Muscle of arm (tissue), 12 donors: ENCODE results near the gene MOB2. TPM values are rescaled to one million over a fixed set of nuclear protein-coding genes. Genes with fewer than 3 reads are reported as not detected.
A peak's percentile ranks its signal among the peaks of the same experiment; 100 is the strongest.

Experiments
- DNase-seq: peaks from one replicate; pipeline ENCODE4 v3.0.0-alpha.2; 2013
- polyA plus RNA-seq, 12 donors: library from polyadenylated mRNA; unstranded; fragments of 120-200 nt; gene quantifications; one replicate each; pipeline ENCODE4 v1.2.1, GENCODE V29; 2013; ENCODE audit not compliant: insufficient read length in 12 of 12

Gene MOB2
- polyA plus RNA-seq, 12 donors = 21.4 to 29.9 (median 23.6) TPM; not detected in 1

DNA sequence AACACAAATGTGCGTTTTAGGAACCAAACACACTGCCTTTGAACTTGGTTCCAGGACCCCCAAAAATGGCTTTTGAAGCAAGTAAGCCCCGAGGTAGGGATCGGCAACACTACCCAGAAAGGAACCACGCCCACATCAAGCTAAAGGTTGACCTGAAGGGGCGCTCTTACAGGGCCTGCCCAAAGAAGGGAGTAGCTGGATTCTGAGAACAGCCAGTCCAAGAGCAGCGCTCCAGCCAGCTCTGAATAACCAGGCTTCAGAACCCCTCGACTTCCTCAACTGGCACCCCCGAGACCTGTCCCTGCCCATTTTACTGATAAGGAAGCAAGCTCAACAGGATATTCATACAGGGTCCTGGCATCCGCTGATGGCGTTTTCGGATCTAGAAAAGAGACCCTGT lies 18.9 kb upstream of the MOB2 start:
- no peak for DNase-seq

DNA sequence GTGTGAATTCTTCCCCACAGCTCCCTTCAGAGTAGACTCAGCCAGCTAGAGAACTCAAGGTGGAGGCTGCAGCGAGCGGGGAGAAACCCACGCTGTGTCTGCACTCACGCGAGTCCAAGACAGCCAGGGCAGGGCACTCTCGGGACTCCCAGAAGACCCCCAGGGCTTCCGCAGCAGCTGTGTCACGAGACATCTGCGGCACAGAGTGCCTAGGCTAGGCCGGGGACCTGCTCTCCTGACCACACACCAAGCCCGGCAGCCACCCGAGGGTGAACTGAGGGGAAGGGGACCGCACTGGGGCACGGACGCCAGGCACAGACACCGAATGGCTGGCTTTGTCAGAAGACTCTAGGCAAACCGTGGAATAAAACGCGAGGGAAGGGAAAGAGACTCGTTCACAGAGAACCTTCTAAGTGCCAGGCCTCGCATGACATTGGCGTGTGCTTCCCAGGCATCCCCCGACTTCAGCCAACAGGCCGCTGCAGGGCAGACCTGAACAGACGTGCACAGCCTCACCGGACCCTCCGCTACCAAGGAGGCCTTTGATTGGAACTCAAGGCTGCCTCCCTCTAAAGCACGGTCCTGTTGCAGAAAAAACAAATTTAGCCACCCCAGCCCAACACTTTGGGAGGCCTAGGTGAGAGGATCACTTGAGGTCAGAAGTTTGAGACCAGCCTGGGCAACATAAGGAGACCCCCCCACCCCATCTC lies 18.2 kb upstream of the MOB2 start:
- no peak for DNase-seq

DNA sequence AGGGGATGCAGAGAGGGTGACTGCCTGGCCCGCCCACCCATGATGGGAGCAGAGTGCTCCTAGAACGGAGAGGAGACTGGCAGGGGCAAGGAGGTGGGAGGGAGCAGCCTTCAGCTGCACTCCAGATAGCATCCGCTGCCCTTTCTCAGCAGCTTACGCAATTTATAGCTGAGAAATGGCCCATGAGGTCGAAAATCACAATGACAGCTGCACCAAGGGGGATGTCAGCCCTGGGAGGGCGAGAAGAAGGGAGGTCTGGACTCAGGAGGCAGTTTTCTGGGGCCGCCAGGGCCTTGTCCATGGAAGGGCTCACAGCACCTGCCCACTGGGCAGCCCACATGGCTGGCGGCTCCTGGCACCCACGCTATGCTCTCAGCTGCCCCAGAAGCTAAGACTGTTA lies 17.6 kb upstream of the MOB2 start:
- DNase-seq = no peak

DNA sequence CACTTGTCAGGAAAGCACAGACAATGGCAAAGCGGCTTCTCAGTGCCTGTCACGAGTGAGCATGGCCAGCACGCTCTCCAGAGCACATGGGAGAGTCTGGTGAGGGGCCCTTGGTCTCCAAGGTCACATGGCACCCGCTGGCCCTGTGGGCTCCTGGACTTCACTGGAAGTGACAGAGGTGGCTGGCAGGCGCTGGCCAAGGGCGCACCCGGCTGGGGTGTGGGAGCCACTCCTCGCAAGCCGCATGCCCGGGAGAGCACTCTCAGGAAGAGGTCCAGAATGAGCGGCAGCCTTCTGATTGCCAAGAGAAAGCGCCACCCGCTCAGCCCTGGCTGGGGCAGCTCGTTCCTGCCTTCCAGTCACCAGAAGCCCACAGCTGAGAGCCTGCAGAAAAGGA lies 17.1 kb upstream of the MOB2 start:
- no peak for DNase-seq

DNA sequence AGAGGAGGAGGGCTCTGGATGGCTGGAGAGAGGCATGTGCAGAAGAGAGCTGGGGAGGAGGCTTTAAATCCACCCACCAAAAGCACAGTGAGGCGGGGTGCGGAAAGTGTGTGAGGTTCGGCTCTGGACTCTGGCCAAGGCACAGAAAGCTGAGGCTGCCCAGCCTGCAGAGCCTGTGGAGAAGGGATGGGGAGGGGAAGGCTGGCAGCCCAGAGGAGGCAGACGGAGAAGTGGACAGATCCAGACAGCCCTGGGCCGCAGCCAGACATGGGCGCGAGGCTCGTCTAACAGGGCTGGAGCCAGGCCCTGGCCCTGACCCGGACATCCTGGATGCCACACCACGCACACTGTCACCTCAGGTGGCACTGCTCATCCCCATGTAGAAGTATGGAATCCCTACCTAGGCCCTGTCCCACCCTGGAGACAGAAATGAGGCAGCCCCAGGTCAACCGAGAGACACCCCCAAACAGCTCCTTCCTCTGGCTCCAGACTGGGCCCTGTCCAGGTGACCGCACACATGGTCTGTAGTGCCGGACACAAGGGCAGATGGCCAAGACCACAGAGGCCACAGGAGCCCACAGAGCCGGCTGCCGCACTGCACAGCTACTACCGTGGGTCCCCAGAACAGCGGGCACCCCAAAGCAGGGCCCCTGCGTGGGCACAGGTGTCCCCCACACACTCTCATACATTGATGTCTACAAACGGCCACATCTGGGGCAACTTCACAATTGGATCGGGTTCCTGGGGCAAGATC lies 16.6 kb upstream of the MOB2 start:
- peak; percentile 12 for DNase-seq

DNA sequence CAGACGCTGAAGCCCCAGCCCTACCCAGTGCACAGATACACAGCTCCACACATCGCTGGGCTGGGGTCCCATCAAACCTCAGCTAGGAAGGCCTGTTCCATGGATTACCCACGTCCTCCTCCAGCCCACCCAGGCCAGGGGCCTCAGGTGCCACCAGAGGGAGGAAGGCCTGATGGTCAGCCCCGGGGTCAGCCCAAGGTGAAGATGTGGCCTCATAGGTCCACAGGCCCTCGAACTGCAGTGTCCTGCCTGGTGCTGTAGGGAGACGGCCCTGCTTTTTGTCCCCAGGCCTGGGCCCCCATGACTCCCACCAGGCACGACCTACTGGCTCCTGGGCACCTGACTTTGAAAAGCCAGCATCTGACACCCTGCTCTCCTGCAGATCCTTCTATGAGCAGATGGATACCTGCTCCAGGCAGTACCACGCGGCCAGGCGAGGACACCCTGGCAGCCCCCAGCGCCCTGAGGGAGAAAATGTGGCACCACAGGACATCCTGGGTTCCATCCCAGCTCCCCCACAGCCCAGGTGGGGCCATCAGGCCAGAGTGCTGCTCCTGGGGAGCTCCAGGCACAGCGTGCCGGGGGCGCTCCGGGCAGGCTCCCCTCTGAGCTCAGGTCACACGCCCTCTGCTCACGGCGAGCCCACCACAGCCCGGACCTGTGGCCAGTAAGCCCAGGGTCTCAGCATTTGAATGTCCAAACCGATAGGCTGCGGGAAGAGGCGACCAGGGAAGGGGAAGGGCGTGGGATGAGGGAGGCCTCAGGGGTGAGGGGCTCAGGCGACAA lies 15.8 kb upstream of the MOB2 start:
- no peak for DNase-seq

DNA sequence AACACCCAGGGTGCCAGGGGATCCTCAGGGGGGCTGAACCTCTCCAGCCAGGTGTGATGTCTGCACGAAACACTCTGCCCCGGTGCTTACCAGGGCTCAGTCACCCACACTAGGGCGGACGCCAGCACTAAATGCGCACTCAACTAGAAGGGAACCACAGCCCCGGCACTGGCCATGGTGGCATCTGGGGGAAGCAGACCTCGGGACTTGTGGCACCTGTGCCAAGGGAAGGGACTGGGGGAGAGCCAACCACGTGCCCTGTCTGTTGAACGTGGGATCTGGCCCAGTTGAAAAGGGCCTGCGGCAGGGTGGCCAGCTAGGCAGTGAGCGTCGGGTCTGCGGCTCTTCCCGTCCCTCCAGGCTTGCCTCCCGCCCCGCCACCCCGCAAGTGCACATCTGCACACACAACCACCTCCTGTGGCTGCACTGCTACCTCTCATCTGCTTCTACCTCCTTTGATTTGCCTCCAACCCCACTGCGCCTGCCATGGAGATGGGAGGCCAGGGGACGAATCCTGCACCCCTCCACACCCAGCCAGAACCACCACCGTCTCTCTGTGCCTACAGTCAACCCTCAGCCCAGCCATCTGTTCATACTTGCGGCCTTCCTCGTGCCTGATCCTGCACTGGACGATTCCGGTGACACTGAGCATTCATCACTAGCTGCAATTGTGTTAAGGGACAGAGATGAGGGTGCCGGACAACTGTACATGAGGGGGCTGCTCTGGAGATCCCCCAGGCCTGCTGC lies 15.0 kb upstream of the MOB2 start:
- no peak for DNase-seq

DNA sequence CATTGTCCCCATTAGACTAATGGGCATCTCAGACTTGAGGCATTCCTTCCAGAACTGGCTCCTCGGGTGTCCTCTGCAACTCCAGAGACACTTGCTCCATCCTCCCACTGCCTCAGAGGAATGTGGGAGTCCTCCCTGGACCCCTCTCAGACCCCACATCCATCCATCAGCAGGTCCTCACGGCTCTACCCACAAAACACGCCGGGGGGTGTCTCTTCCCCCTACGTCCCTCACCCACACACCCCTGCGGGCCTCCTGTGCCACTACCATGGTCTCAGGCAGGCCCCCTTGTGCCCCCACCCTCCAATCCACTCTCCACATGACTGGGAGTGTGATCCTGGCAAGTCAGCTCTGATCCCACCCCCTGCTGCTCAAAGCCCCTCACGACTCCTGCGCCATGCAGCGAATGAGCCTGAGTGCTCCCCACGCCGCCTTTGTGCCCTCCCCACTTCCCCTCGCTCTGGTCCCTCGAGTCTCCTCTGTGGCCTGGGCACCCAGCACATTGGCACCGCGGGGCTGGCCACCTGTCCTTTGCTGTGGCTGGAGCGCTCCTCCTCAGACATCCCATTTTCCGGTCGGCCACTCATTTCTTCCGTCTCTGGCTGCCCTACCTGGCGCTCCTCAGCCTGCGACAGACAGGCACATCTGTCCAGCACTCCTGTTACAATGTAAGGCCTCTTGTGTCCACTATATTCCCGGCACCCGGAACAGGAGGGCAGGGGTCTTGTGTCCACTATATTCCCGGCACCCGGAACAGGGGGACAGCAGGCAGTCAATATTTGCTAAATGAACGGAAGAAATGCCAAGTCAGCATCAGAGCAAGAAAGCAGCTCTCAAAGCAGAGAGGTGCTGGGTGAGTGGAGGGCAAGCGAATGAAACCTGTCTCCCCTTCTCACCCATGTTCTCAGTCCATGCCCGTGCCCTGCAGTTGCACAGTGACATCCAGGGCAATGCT lies 14.2 kb upstream of the MOB2 start:
- DNase-seq = no peak

DNA sequence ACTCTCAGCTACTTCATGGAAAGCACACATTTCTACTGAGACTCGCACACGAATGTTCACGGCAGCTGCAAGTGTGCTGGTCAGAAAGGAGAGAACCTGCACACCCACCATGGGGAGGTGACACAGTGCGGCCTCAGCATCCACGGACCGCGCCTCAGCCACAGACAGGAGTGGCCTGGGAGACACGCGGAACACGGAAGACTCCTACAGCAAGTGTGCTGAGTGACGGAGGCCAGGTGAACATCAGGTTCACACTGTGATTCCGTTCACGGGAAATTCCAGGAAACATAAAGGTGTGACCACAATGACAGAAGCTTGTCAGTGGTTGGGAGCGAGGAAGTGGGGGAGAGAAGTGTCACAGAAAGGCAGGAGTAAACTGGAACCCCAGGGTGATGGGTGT lies 13.3 kb upstream of the MOB2 start:
- no peak for DNase-seq

DNA sequence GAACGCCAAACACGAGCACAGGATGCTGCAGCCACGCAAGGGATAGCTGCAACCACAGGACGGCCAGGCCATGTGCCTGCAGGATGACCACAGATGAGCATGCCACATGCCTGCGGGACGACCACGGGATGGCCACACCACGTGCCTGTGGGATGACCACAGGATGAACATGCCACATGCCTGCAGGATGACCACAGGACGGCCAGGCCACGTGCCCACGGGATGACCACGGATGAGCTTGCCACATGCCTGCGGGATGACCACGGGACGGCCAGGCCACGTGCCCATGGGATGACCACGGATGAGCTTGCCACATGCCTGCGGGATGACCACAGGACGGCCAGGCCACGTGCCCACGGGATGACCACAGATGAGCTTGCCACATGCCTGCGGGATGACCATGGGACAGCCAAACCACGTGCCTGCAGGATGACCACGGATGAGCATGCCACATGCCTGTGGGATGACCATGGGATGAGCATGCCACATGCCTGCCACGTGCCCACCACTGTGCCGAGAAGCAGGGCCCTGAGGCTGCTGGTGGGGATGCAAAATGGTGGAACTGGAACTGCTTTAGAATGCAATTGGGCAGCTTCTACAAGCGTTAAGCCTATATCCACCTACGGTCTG lies 12.8 kb upstream of the MOB2 start:
- no peak for DNase-seq

DNA sequence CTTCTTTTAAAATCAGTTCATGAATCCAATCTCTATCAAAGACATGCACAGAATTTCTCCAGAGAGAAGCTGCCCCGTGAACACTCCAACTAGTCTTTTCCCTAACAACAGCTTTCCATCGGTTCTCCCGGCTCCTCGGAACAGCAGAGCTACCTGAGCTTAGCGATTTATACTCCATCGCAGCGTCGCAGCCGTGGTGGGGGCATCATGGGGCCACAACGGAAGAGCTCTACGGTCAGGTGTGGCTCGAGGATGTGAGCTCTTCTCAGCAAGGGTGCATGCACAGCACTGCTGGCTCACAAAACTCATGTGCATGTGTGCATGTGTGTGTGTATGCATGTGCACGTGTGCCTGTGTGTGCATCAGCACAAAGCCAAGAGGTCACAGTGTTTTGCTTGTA lies 11.7 kb upstream of the MOB2 start:
- DNase-seq = no peak

DNA sequence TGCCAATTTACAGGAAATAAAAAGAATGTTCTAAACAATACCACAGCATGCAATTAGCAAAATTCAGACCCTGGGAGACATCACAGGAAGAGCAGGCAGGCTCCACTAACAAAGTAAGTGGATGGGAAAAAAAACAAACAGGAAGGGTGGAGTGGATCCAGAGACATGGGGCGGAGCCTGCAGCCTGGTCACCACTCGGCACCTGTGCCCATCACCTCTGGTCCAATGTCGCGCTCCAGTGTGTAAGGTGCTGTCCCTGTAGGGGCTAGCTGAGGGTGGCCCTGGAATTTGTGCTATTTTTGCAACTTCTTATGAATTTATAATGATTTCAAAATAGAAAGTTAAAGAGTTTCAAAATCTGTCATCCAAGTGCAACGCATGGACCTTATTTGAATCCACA lies 11.0 kb upstream of the MOB2 start:
- DNase-seq = no peak

DNA sequence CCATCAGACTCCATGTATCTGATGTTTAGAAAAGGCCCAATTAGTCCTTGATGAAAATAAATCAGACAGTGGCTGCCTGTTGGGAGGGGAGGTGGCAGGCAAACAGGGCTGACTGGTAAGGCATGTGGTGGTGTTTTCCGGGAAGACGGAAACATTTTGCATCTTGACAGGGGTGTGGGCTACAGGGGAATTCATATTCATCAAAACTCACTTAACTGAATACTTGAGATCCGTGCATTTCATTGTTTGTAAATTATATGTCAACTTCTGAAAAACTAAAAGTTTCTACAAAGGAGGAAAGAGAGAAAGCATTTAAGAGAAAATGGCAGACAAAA lies 10.1 kb upstream of the MOB2 start:
- DNase-seq = no peak

DNA sequence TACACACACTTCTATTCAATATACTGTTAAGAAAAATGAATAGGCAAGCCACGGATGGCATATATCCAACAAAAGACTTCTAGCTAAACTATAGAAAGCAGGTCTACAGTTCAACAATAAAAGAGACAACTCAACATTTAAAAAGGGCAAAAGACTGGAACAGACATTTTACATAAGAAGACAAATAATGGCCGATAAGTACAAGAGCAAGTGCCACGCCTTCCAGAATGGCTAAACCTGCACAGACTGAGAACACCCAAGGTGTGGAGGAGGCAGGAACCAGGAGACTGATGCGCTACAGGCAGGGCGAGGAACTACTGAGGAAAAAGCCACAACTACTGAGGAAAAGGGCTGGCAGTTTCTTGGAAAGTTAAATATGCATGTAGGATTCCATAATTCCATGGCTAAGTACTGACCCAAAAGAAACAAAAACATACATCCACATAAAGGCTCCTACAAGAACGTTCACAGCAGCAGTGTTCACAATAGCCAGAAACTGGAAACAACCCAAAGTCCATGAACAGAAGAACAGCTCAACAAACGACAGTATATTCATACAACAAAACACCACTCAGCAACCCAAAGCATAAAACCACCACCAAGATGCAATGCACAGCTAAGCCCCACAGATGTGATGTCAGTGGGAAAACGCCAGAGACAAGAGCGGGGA lies 9.6 kb upstream of the MOB2 start:
- no peak for DNase-seq

DNA sequence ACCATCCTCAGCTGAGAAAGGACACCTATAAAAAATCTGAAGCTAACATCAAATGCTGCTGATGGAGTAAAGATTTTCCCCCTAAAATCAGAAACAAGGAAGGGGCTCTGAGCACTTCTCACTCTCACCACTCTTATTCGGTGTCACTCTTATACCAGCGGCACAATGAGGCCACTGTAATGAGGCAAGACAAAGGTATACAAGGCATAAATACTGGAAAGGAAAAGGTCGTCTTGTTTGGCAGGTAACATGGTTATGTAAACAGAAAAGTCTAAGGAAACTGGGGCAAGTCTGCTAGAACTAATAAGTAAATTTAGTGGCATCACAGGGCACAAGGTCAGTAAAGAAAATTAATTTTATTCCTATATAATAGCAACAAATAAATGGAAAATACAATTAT lies 8.1 kb upstream of the MOB2 start:
- no peak for DNase-seq

DNA sequence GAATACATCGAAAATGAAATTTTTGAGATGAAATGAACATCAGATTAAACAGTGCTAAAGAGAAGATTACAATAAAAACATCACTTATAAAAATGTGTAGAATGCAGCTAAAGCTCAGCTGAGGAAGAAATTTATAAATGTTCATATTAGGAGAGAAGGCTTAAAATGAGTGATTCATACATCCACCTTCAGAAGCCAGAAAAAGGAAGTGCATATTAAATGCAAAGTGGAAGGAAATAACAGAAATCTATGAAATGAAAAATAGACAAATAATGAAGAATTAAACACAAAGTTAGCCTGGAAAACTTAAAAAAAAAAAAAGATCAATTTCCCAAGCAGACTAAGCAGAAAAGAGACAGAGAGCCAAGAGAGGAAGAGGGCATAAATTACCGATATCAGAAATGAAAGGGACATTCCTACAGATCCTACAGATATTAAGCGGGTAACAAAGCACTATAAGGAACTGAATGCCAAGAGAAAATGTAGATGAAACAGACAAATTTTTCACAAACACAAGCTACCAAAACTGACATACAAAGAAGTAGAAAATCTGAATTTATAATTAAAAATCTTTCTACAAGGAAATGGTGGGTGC lies 7.2 kb upstream of the MOB2 start:
- no peak for DNase-seq

DNA sequence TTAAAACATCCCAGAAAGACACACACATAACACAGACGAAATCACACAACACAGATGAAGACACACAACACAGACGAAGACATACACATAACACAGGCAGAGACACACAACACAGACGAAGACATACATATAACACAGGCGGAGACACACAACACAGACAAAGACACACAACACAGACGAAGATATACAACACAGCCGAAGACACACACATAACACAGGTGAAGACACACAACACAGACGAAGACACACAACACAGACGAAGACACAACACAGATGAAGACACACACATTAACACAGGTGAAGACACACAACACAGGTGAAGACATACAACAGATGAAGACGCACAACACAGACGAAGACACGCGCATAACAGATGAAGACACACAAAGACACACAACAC lies 4.8 kb upstream of the MOB2 start:
- DNase-seq = no peak

DNA sequence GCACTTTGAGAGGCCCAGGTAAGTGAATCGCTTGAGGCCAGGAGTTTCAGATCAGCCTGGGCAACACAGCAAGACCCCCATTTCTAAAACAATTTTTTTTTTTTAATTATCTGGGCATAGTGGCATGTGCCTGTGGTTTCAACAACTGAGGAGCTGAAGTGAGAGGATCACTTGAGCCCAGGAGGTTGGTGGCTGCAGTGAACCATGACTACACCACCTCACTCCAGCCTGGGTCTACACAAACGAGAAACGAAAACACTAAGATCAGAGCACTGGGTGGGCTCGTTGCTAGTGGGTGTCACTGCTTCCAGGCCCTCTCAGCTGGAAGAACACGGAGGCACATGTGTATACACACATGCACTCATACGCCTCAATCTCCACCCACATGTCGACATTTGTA lies 4.1 kb upstream of the MOB2 start:
- DNase-seq = no peak

DNA sequence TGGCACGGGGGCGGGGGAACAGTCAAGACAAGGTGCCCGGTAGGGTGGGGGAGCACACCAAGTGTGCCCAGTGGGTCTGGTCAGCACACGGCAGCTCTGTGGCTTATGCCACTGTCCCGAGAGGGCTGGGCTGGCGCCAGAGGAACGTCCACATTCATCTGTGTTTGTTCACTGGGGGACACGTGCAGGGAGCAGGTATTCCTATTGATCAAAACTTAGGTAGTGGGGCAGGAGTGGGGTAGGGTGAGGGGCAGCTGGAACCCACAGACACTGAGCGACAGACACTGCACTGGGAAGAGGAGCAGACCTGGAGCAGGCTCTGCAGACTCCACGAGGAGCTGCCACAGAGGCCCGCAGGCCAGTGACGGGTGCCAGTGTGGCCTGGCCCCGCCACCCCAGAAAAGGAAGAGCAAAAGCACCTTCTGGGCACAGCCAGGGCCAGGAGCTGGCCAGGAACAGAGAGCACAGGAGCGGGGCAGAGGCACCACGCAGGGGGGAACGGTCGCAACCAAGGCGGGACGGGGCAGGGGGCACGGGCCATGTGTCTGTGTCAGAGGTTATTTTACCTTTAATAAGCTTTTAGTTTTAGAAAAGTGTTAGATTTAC lies 2.1 kb upstream of the MOB2 start:
- no peak for DNase-seq
